Measurements from ENCODE around the gene CD36. TPM values are rescaled to one million over a fixed set of nuclear protein-coding genes. Genes with fewer than 3 reads are reported as not detected.
A peak's percentile ranks its signal among the peaks of the same experiment; 100 is the strongest.

CD36 gene
- total RNA-seq, 1 donor: 22.8 TPM

- Histone ChIP-seq H3K4me1 (ENCODE audit: insufficient read depth, low read length) (no peaks in the 10 kb centered on the region), H3K9me3 (ENCODE audit: low read depth, low read length) (no peaks in the 10 kb centered on the region), H3K36me3 (ENCODE audit: insufficient read depth, low read length) (no peaks in the 10 kb centered on the region), H2AFZ (ENCODE audit: low read length) (no peak overlapping the region), H3K27me3 (ENCODE audit: insufficient read depth, low read length) (no peaks in the 10 kb centered on the region), H3K4me2 (ENCODE audit: insufficient read depth, low read length) (no peak overlapping the region), H3K4me3 (ENCODE audit: insufficient read depth, low read length) (no peak overlapping the region), H4K20me1 (ENCODE audit: insufficient read depth, low read length) (no peaks in the 10 kb centered on the region), H3K27ac (ENCODE audit: low read depth, low read length) (no peak overlapping the region), H3K79me2 (ENCODE audit: insufficient read depth, low read length) (no peaks in the 10 kb centered on the region)
- DNase-seq (ENCODE audit: insufficient read length, low spot score, missing footprints): no peak
- TF ChIP-seq CTCF (IDR thresholded peaks at IDR 0.05; ENCODE audit: extremely low read depth, low read depth, low read length): no peak
Measured at GRCh38 chr7:80651471-80651870, 13.0 kb downstream of the CD36 start.

- no peak overlapping the region for H3K4me3 ChIP-seq (ENCODE audit: insufficient read depth, low read length)
- no peak overlapping the region for H3K27ac ChIP-seq (ENCODE audit: low read depth, low read length)
- no peak overlapping the region for H3K4me2 ChIP-seq (ENCODE audit: insufficient read depth, low read length)
- H3K9me3 ChIP-seq (ENCODE audit: low read depth, low read length): no peaks in the 10 kb centered on the region
- H2AFZ ChIP-seq (ENCODE audit: low read length): no peak overlapping the region
- no peaks in the 10 kb centered on the region for H3K27me3 ChIP-seq (ENCODE audit: insufficient read depth, low read length)
- no peaks in the 10 kb centered on the region for H4K20me1 ChIP-seq (ENCODE audit: insufficient read depth, low read length)
- no peaks in the 10 kb centered on the region for H3K36me3 ChIP-seq (ENCODE audit: insufficient read depth, low read length)
- H3K79me2 ChIP-seq (ENCODE audit: insufficient read depth, low read length): no peaks in the 10 kb centered on the region
- no peak for DNase-seq (ENCODE audit: insufficient read length, low spot score, missing footprints)
- no peaks in the 10 kb centered on the region for H3K4me1 ChIP-seq (ENCODE audit: insufficient read depth, low read length)
- no peak for TF ChIP-seq CTCF (IDR thresholded peaks at IDR 0.05; ENCODE audit: extremely low read depth, low read depth, low read length)
Measured at GRCh38 chr7:80653244-80653643, 14.8 kb downstream of the CD36 start.

GRCh38 chr7:80654887-80655340 is 16.5 kb downstream of the CD36 start:
- DNase-seq (ENCODE audit: insufficient read length, low spot score, missing footprints): no peak
- H3K27me3 ChIP-seq (ENCODE audit: insufficient read depth, low read length): no peaks in the 10 kb centered on the region
- TF ChIP-seq CTCF (IDR thresholded peaks at IDR 0.05; ENCODE audit: extremely low read depth, low read depth, low read length): no peak
- H4K20me1 ChIP-seq (ENCODE audit: insufficient read depth, low read length): no peaks in the 10 kb centered on the region
- no peak overlapping the region for H3K27ac ChIP-seq (ENCODE audit: low read depth, low read length)
- no peak overlapping the region for H3K4me2 ChIP-seq (ENCODE audit: insufficient read depth, low read length)
- H3K4me3 ChIP-seq (ENCODE audit: insufficient read depth, low read length): no peak overlapping the region
- no peaks in the 10 kb centered on the region for H3K9me3 ChIP-seq (ENCODE audit: low read depth, low read length)
- no peaks in the 10 kb centered on the region for H3K36me3 ChIP-seq (ENCODE audit: insufficient read depth, low read length)
- no peaks in the 10 kb centered on the region for H3K4me1 ChIP-seq (ENCODE audit: insufficient read depth, low read length)
- no peaks in the 10 kb centered on the region for H3K79me2 ChIP-seq (ENCODE audit: insufficient read depth, low read length)
- no peak overlapping the region for H2AFZ ChIP-seq (ENCODE audit: low read length)

- Histone ChIP-seq H4K20me1 (ENCODE audit: insufficient read depth, low read length) (no peaks in the 10 kb centered on the region), H3K4me1 (ENCODE audit: insufficient read depth, low read length) (no peaks in the 10 kb centered on the region), H2AFZ (ENCODE audit: low read length) (peak overlapping the region; percentile 16), H3K27me3 (ENCODE audit: insufficient read depth, low read length) (no peaks in the 10 kb centered on the region), H3K79me2 (ENCODE audit: insufficient read depth, low read length) (no peaks in the 10 kb centered on the region), H3K36me3 (ENCODE audit: insufficient read depth, low read length) (no peaks in the 10 kb centered on the region), H3K4me3 (ENCODE audit: insufficient read depth, low read length) (no peak overlapping the region), H3K4me2 (ENCODE audit: insufficient read depth, low read length) (no peak overlapping the region), H3K27ac (ENCODE audit: low read depth, low read length) (no peak overlapping the region), H3K9me3 (ENCODE audit: low read depth, low read length) (no peaks in the 10 kb centered on the region)
- TF ChIP-seq CTCF (IDR thresholded peaks at IDR 0.05; ENCODE audit: extremely low read depth, low read depth, low read length): no peak
- no peak for DNase-seq (ENCODE audit: insufficient read length, low spot score, missing footprints)
Measured at GRCh38 chr7:80656029-80656428, 17.6 kb downstream of the CD36 start.

Data from osteoblast (primary cell).